OCI-LY7 (cell line): Measurements from ENCODE around the gene PCDHGA7. TPM values are rescaled to one million over a fixed set of nuclear protein-coding genes. Genes with fewer than 3 reads are reported as not detected.
A peak's percentile ranks its signal among the peaks of the same experiment; 100 is the strongest.
"Not testable (repeated sequence)": the region's sequence is repeated elsewhere in the genome, so short reads cannot be mapped to it uniquely, and the experiment has no call there.

Experiments
- BruUV-seq: library from RNA; stranded (reverse); fragments of 400-500 nt; replicated peaks from 2 replicates; lab custom pipeline; 2021; lab: Mats Ljungman, UMichigan
- CTCF ChIA-PET: fragments of 300-600 bp; sonication (Branson Sonifier 250); formaldehyde crosslinking; loops from one replicate; lab custom pipeline; 2022; ENCODE audit warnings: antibody characterized with exemption; ENCODE audit not compliant: unreplicated experiment; lab: Charles Lee
- POLR2A ChIA-PET: fragments of 300-600 bp; sonication (Branson Sonifier 250); formaldehyde crosslinking; loops from one replicate; lab custom pipeline; 2022; ENCODE audit warnings: antibody characterized with exemption; lab: Charles Lee
- DNase-seq: peaks from one replicate; pipeline ENCODE4 v3.0.0-alpha.2; 2015; ENCODE audit warnings: low spot score
- H2AFZ ChIP-seq: fragments of 200-600 bp; sonication (generic), shearing (Covaris generic); 2 replicates; pipeline ENCODE4 v1.6.1; 2014; ENCODE audit warnings: mild to moderate bottlenecking, antibody characterized with exemption, low read length, moderate library complexity
- H3K27ac ChIP-seq: fragments of 200-600 bp; sonication (generic); 2 replicates; pipeline ENCODE4 v1.5.1; 2014; ENCODE audit warnings: mixed run types, low read depth, mild to moderate bottlenecking, moderate library complexity, low read length, inconsistent platforms; ENCODE audit not compliant: poor library complexity, severe bottlenecking
- H3K36me3 ChIP-seq: fragments of 200-600 bp; sonication (generic); 2 replicates; pipeline ENCODE4 v1.6.1; 2014; ENCODE audit warnings: mild to moderate bottlenecking, antibody characterized with exemption, low read length, moderate library complexity, mixed read lengths; ENCODE audit not compliant: insufficient read depth
- H3K4me1 ChIP-seq: fragments of 200-600 bp; sonication (generic); 2 replicates; pipeline ENCODE4 v1.5.1; 2014; ENCODE audit warnings: mild to moderate bottlenecking, low read length; ENCODE audit not compliant: insufficient read depth, poor library complexity, severe bottlenecking
- H3K4me2 ChIP-seq: fragments of 200-600 bp; sonication (generic); 2 replicates; pipeline ENCODE4 v1.6.1; 2014; ENCODE audit warnings: mild to moderate bottlenecking, low read length
- H3K4me3 ChIP-seq: fragments of 200-600 bp; sonication (generic); 2 replicates; pipeline ENCODE4 v1.5.1; 2014; ENCODE audit warnings: mild to moderate bottlenecking, low read depth, low read length; ENCODE audit not compliant: poor library complexity, severe bottlenecking
- H3K79me2 ChIP-seq: fragments of 200-600 bp; sonication (generic); 2 replicates; pipeline ENCODE4 v1.6.1; 2016; ENCODE audit warnings: low read depth, mild to moderate bottlenecking, low read length, moderate library complexity, mixed read lengths; ENCODE audit not compliant: insufficient read depth
- H3K9me2 ChIP-seq: fragments of 200-600 bp; sonication (generic); 2 replicates; pipeline ENCODE4 v1.6.1; 2016; ENCODE audit warnings: mild to moderate bottlenecking, low read length, mixed read lengths; ENCODE audit not compliant: insufficient read depth
- H3K9me3 ChIP-seq: fragments of 200-600 bp; sonication (generic); 2 replicates; pipeline ENCODE4 v1.6.1; 2014; ENCODE audit warnings: mild to moderate bottlenecking, mixed run types, low read length, mixed read lengths
- H4K20me1 ChIP-seq: fragments of 200-600 bp; sonication (generic); 2 replicates; pipeline ENCODE4 v1.6.1; 2014; ENCODE audit warnings: mild to moderate bottlenecking, antibody characterized with exemption, low read length, moderate library complexity, mixed read lengths; ENCODE audit not compliant: insufficient read depth
- EZH2phosphoT487 ChIP-seq: fragments of 200-600 bp; sonication (generic); IDR thresholded peaks from 2 replicates; pipeline ENCODE4 v1.6.1; 2018; ENCODE audit warnings: low read depth, borderline replicate concordance, mild to moderate bottlenecking, mixed run types, antibody characterized with exemption, low read length, moderate library complexity, mixed read lengths
- intact Hi-C: fragments of 100-400 bp; cut with micrococcal nuclease; formaldehyde crosslinking; loops from one replicate; pipeline ENCODE4 v1.10.0; 2022; ENCODE audit not compliant: unreplicated experiment
- total RNA-seq, 2 experiments: library from RNA; depleted of rRNA in 1 of 2; stranded (reverse); fragments of >200 nt in 1 of 2; shearing (Covaris generic) in 1 of 2; gene quantifications; 2 replicates each; pipeline ENCODE4 v1.2.3, GENCODE V29; 2014 to 2022
- TF ChIP-seq, protein P1 (sequence below): fragments of 200-600 bp; sonication (generic); conservative IDR thresholded peaks from 2 replicates; pipeline ENCODE4 v1.5.1; 2014; ENCODE audit warnings: mild to moderate bottlenecking, antibody characterized with exemption, low read length, moderate library complexity, mixed read lengths

The PCDHGA7 gene
- total RNA-seq, 2 experiments from 2014 or later: 5.6 to 6.4 TPM

DNA sequence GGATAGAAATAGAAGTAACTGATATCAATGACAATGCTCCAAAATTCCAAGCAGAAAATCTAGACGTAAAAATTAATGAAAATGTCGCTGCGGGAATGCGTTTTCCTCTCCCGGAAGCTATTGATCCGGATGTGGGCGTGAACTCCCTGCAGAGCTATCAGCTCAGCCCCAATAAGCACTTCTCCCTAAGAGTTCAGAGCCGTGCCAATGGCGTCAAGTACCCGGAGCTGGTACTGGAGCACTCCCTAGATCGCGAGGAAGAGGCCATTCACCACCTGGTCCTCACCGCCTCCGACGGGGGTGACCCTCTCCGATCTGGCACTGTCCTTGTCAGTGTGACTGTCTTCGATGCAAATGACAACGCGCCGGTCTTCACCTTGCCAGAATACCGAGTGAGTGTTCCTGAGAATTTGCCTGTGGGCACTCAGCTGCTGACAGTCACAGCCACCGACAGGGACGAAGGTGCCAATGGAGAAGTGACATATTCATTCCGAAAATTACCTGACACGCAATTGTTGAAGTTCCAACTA is 31.1 kb downstream of the PCDHGA7 start:
- BruUV-seq: no TSS peak
- CTCF ChIA-PET: interaction anchor here (0.9 to 1.7 kb wide), 3 partner anchors 51 to 150 kb away, joined by 3 to 8 read pairs (median 4); no protein-coding TSS in a partner anchor
- no peaks in the 10 kb centered on the region for H4K20me1 ChIP-seq
- no peak for TF ChIP-seq EZH2phosphoT487
- TF ChIP-seq, protein P1, sequence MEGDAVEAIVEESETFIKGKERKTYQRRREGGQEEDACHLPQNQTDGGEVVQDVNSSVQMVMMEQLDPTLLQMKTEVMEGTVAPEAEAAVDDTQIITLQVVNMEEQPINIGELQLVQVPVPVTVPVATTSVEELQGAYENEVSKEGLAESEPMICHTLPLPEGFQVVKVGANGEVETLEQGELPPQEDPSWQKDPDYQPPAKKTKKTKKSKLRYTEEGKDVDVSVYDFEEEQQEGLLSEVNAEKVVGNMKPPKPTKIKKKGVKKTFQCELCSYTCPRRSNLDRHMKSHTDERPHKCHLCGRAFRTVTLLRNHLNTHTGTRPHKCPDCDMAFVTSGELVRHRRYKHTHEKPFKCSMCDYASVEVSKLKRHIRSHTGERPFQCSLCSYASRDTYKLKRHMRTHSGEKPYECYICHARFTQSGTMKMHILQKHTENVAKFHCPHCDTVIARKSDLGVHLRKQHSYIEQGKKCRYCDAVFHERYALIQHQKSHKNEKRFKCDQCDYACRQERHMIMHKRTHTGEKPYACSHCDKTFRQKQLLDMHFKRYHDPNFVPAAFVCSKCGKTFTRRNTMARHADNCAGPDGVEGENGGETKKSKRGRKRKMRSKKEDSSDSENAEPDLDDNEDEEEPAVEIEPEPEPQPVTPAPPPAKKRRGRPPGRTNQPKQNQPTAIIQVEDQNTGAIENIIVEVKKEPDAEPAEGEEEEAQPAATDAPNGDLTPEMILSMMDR: no peak
- intact Hi-C loops: loop anchor here (5.0 kb wide), 1 partner anchor 56 kb away; the partner anchor contains the start of genes PCDHGA4 and PCDHGB2
- H3K4me3 ChIP-seq: no peak overlapping the region
- no peaks in the 10 kb centered on the region for H3K36me3 ChIP-seq
- no peak for DNase-seq
- peak overlapping the region; percentile 37; the same call in 1 of the 2 replicates for H3K4me2 ChIP-seq
- no peaks in the 10 kb centered on the region for H3K4me1 ChIP-seq
- no peaks in the 10 kb centered on the region for H3K9me2 ChIP-seq
- no peak overlapping the region for H2AFZ ChIP-seq
- H3K79me2 ChIP-seq: no peaks in the 10 kb centered on the region
- POLR2A ChIA-PET: interaction anchor here (0.9 to 2.2 kb wide), 2 partner anchors 63 to 150 kb away, joined by 3 to 6 read pairs; no protein-coding TSS in a partner anchor
- no peak overlapping the region for H3K27ac ChIP-seq
- H3K9me3 ChIP-seq: no peaks in the 10 kb centered on the region

DNA sequence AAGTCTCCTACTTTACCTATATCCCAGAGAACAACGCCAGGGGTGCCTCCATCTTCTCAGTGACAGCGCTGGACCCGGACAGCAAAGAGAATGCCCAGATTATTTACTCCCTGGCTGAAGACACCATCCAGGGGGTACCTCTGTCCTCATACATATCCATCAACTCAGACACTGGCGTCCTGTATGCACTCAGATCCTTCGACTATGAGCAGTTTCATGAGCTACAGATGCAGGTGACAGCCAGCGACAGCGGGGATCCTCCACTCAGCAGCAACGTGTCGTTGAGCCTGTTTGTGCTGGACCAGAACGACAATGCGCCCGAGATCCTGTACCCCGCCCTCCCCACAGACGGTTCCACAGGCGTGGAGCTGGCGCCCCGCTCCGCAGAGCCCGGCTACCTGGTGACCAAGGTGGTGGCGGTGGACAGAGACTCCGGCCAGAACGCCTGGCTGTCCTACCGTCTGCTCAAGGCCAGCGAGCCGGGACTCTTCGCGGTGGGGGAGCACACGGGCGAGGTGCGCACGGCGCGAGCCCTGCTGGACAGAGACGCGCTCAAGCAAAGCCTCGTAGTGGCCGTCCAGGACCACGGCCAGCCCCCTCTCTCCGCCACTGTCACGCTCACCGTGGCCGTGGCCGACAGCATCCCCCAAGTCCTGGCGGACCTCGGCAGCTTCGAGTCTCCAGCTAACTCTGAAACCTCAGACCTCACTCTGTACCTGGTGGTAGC is 32.2 kb downstream of the PCDHGA7 start:
- H3K27ac ChIP-seq, H3K36me3 ChIP-seq, H2AFZ ChIP-seq, H4K20me1 ChIP-seq, DNase-seq, H3K79me2 ChIP-seq, BruUV-seq, H3K9me2 ChIP-seq, H3K4me1 ChIP-seq, H3K4me2 ChIP-seq, H3K4me3 ChIP-seq, H3K9me3 ChIP-seq: not testable (repeated sequence)
- CTCF ChIA-PET: interaction anchor here (1.7 kb wide), 1 partner anchor 149 kb away, joined by 8 read pairs; no protein-coding TSS in a partner anchor
- POLR2A ChIA-PET: interaction anchor here (0.7 kb wide), 1 partner anchor 479 kb away, joined by 10 read pairs; no protein-coding TSS in a partner anchor
- intact Hi-C loops: loop anchor here (5.0 kb wide), 1 partner anchor 57 kb away; the partner anchor contains the start of genes PCDHGA4 and PCDHGB2

DNA sequence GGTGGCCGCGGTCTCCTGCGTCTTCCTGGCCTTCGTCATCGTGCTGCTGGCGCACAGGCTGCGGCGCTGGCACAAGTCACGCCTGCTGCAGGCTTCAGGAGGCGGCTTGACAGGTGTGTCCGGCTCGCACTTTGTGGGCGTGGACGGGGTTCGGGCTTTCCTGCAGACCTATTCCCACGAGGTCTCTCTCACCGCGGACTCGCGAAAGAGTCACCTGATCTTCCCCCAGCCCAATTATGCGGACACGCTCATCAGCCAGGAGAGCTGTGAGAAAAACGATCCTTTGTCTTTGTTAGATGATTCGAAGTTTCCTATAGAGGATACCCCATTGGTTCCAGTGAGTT is 32.7 kb downstream of the PCDHGA7 start:
- H2AFZ ChIP-seq, H3K36me3 ChIP-seq, H4K20me1 ChIP-seq, H3K4me1 ChIP-seq, H3K9me2 ChIP-seq, CTCF ChIA-PET, BruUV-seq, H3K9me3 ChIP-seq, H3K27ac ChIP-seq, H3K4me2 ChIP-seq, H3K4me3 ChIP-seq, intact Hi-C loops, H3K79me2 ChIP-seq, DNase-seq: not testable (repeated sequence)
- POLR2A ChIA-PET: interaction anchor here (0.7 kb wide), 1 partner anchor 479 kb away, joined by 10 read pairs; no protein-coding TSS in a partner anchor
